ENCODE measurements around the gene LRWD1. TPM values are rescaled to one million over a fixed set of nuclear protein-coding genes. Genes with fewer than 3 reads are reported as not detected.

Gene LRWD1
- total RNA-seq, 2 experiments from 2014 or later, result 19.5 to 19.8 TPM

GRCh38 chr7:102459221-102459844 is 5.5 kb upstream of the LRWD1 start:
- peaks cover 15% of the 10 kb centered on the region for H3K4me1 Mint-ChIP-seq
- POLR2A ChIA-PET, result no interaction called here

GRCh38 chr7:102460467-102460866 is 4.3 kb upstream of the LRWD1 start:
- no peak for DNase-seq
- peaks cover 11% of the 10 kb centered on the region for H3K36me3 Mint-ChIP-seq (ENCODE audit: low read depth)
- POLR2A ChIA-PET, result no interaction called here
- peaks cover 16% of the 10 kb centered on the region for H3K4me1 Mint-ChIP-seq
- no peaks in the 10 kb centered on the region for H3K9me3 Mint-ChIP-seq
- CTCF ChIA-PET, result interaction anchor here (0.6 kb wide), 1 partner anchor 133 kb away, joined by 3 read pairs; no protein-coding TSS in a partner anchor
- H3K27ac Mint-ChIP-seq, result no peak overlapping the region
- H3K27me3 Mint-ChIP-seq, result no peaks in the 10 kb centered on the region
- H3K4me3 Mint-ChIP-seq, result no peak overlapping the region

More at GRCh38 chr7:102459221-102459844, 5.5 kb upstream of the LRWD1 start:
- CTCF ChIA-PET, result interaction anchor here (1.7 kb wide), 1 partner anchor 55 kb away, joined by 6 read pairs; no protein-coding TSS in a partner anchor
- DNase-seq, result no peak
- Mint-ChIP-seq H3K4me3 (no peak overlapping the region), H3K27me3 (no peaks in the 10 kb centered on the region), H3K27ac (no peak overlapping the region), H3K9me3 (no peaks in the 10 kb centered on the region), H3K36me3 (ENCODE audit: low read depth) (peaks cover 11% of the 10 kb centered on the region)

- peak overlapping the region; percentile 80 for H3K27ac Mint-ChIP-seq
- no peaks in the 10 kb centered on the region for H3K9me3 Mint-ChIP-seq
- peak overlapping the region; percentile 96 for H3K4me3 Mint-ChIP-seq
- peaks cover 29% of the 10 kb centered on the region for H3K4me1 Mint-ChIP-seq
- ChIA-PET CTCF (interaction anchor here (0.7 to 3.9 kb wide), 7 partner anchors 14 to 59 kb away, joined by 3 to 22 read pairs (median 3); no protein-coding TSS in a partner anchor), POLR2A (interaction anchor here (1.0 to 3.0 kb wide), 6 partner anchors 10 to 49 kb away, joined by 4 to 18 read pairs (median 6); no protein-coding TSS in a partner anchor)
- H3K27me3 Mint-ChIP-seq, result no peaks in the 10 kb centered on the region
- peaks cover 9% of the 10 kb centered on the region for H3K36me3 Mint-ChIP-seq (ENCODE audit: low read depth)
- DNase-seq, result no peak
Measured at GRCh38 chr7:102463841-102464576, 775 bp upstream of the LRWD1 start.

- peaks cover 7% of the 10 kb centered on the region for H3K36me3 Mint-ChIP-seq (ENCODE audit: low read depth)
Measured at GRCh38 chr7:102466097-102466496, 1.3 kb downstream of the LRWD1 start.

GRCh38 chr7:102467581-102468477 is 3.0 kb downstream of the LRWD1 start:
- Mint-ChIP-seq H3K9me3 (no peaks in the 10 kb centered on the region), H3K4me1 (peaks cover 23% of the 10 kb centered on the region), H3K4me3 (no peak overlapping the region), H3K27me3 (no peaks in the 10 kb centered on the region), H3K36me3 (ENCODE audit: low read depth) (peaks cover 12% of the 10 kb centered on the region), H3K27ac (no peak overlapping the region)
- ChIA-PET POLR2A (interaction anchor here (0.9 to 1.1 kb wide), 5 partner anchors 30 to 72 kb away, joined by 3 to 6 read pairs (median 4); partner anchors contain the start of gene PRKRIP1), CTCF (interaction anchor here (0.7 to 3.1 kb wide), 4 partner anchors 52 to 1148 kb away, joined by 3 to 26 read pairs (median 13); no protein-coding TSS in a partner anchor)
- no peak for DNase-seq

More at GRCh38 chr7:102466097-102466496, 1.3 kb downstream of the LRWD1 start:
- Mint-ChIP-seq H3K27ac (no peak overlapping the region), H3K27me3 (no peaks in the 10 kb centered on the region), H3K9me3 (no peaks in the 10 kb centered on the region), H3K4me1 (peaks cover 26% of the 10 kb centered on the region), H3K4me3 (peak overlapping the region; percentile 96)
- no peak for DNase-seq
- POLR2A ChIA-PET, result interaction anchor here (1.0 to 3.0 kb wide), 5 partner anchors 32 to 54 kb away, joined by 5 to 18 read pairs (median 7); partner anchors contain the start of gene ORAI2
- CTCF ChIA-PET, result interaction anchor here (0.6 to 3.9 kb wide), 8 partner anchors 31 to 78 kb away, joined by 3 to 26 read pairs (median 4); no protein-coding TSS in a partner anchor

GRCh38 chr7:102468478-102469350 is 3.9 kb downstream of the LRWD1 start:
- H3K4me1 Mint-ChIP-seq, result peaks cover 20% of the 10 kb centered on the region
- no peak overlapping the region for H3K4me3 Mint-ChIP-seq
- DNase-seq, result no peak
- no peaks in the 10 kb centered on the region for H3K9me3 Mint-ChIP-seq
- ChIA-PET POLR2A (no interaction called here), CTCF (interaction anchor here (0.7 to 1.5 kb wide), 2 partner anchors 64 to 70 kb away, joined by 3 to 4 read pairs; no protein-coding TSS in a partner anchor)
- H3K27me3 Mint-ChIP-seq, result no peaks in the 10 kb centered on the region
- no peak overlapping the region for H3K27ac Mint-ChIP-seq
- H3K36me3 Mint-ChIP-seq (ENCODE audit: low read depth), result peaks cover 16% of the 10 kb centered on the region

GRCh38 chr7:102469351-102469971 is 4.7 kb downstream of the LRWD1 start:
- Mint-ChIP-seq H3K36me3 (ENCODE audit: low read depth) (peaks cover 16% of the 10 kb centered on the region), H3K4me1 (peaks cover 14% of the 10 kb centered on the region), H3K27ac (no peak overlapping the region), H3K9me3 (no peaks in the 10 kb centered on the region), H3K27me3 (no peaks in the 10 kb centered on the region), H3K4me3 (no peak overlapping the region)
- ChIA-PET CTCF (interaction anchor here (1.5 kb wide), 1 partner anchor 65 kb away, joined by 3 read pairs; no protein-coding TSS in a partner anchor), POLR2A (no interaction called here)
- no peak for DNase-seq

- POLR2A ChIA-PET, result no interaction called here
- CTCF ChIA-PET, result interaction anchor here (1.5 kb wide), 1 partner anchor 66 kb away, joined by 3 read pairs; no protein-coding TSS in a partner anchor
- DNase-seq, result no peak
Measured at GRCh38 chr7:102469972-102470825, 5.4 kb downstream of the LRWD1 start.

GRCh38 chr7:102471791-102472125 is 7.0 kb downstream of the LRWD1 start:
- Mint-ChIP-seq H3K27me3 (no peaks in the 10 kb centered on the region), H3K27ac (no peak overlapping the region), H3K9me3 (no peaks in the 10 kb centered on the region), H3K4me3 (no peak overlapping the region), H3K36me3 (ENCODE audit: low read depth) (peaks cover 15% of the 10 kb centered on the region), H3K4me1 (peaks cover 4% of the 10 kb centered on the region)
- ChIA-PET CTCF (no interaction called here), POLR2A (no interaction called here)
- no peak for DNase-seq

More at GRCh38 chr7:102469972-102470825, 5.4 kb downstream of the LRWD1 start:
- peaks cover 14% of the 10 kb centered on the region for H3K4me1 Mint-ChIP-seq
- H3K36me3 Mint-ChIP-seq (ENCODE audit: low read depth), result peaks cover 16% of the 10 kb centered on the region
- no peaks in the 10 kb centered on the region for H3K9me3 Mint-ChIP-seq
- no peaks in the 10 kb centered on the region for H3K27me3 Mint-ChIP-seq
- H3K27ac Mint-ChIP-seq, result no peak overlapping the region
- H3K4me3 Mint-ChIP-seq, result no peak overlapping the region

GRCh38 chr7:102472126-102473041 is 7.6 kb downstream of the LRWD1 start:
- H3K27ac Mint-ChIP-seq, result no peak overlapping the region
- POLR2A ChIA-PET, result no interaction called here
- no peaks in the 10 kb centered on the region for H3K9me3 Mint-ChIP-seq
- H3K36me3 Mint-ChIP-seq (ENCODE audit: low read depth), result peaks cover 11% of the 10 kb centered on the region
- no peaks in the 10 kb centered on the region for H3K27me3 Mint-ChIP-seq
- no peak for DNase-seq
- H3K4me1 Mint-ChIP-seq, result no peaks in the 10 kb centered on the region
- CTCF ChIA-PET, result no interaction called here
- H3K4me3 Mint-ChIP-seq, result no peak overlapping the region
